ENCODE measurements around the gene RAVER1. TPM values are rescaled to one million over a fixed set of nuclear protein-coding genes. Genes with fewer than 3 reads are reported as not detected.
A peak's percentile ranks its signal among the peaks of the same experiment; 100 is the strongest.

Gene RAVER1
- total and polyA plus RNA-seq, 9 of the 15 experiments (the other 6 are each of a cell fraction or from before 2014, with no cell fraction given): 0.06 to 113 (median 7.0) TPM

- TF ChIP-seq, protein P1, sequence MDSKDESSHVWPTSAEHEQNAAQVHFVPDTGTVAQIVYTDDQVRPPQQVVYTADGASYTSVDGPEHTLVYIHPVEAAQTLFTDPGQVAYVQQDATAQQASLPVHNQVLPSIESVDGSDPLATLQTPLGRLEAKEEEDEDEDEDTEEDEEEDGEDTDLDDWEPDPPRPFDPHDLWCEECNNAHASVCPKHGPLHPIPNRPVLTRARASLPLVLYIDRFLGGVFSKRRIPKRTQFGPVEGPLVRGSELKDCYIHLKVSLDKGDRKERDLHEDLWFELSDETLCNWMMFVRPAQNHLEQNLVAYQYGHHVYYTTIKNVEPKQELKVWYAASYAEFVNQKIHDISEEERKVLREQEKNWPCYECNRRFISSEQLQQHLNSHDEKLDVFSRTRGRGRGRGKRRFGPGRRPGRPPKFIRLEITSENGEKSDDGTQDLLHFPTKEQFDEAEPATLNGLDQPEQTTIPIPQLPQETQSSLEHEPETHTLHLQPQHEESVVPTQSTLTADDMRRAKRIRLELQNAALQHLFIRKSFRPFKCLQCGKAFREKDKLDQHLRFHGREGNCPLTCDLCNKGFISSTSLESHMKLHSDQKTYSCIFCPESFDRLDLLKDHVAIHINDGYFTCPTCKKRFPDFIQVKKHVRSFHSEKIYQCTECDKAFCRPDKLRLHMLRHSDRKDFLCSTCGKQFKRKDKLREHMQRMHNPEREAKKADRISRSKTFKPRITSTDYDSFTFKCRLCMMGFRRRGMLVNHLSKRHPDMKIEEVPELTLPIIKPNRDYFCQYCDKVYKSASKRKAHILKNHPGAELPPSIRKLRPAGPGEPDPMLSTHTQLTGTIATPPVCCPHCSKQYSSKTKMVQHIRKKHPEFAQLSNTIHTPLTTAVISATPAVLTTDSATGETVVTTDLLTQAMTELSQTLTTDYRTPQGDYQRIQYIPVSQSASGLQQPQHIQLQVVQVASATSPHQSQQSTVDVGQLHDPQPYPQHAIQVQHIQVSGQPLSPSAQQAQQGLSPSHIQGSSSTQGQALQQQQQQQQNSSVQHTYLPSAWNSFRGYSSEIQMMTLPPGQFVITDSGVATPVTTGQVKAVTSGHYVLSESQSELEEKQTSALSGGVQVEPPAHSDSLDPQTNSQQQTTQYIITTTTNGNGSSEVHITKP (IDR thresholded peaks at IDR 0.05; ENCODE audit: partially characterized antibody): peak; percentile 81
- TF ChIP-seq CEBPB (tag; IDR thresholded peaks at IDR 0.05) (no peak), HNRNPUL1 (IDR thresholded peaks at IDR 0.05; ENCODE audit: low read length) (no peak), BHLHE40 (IDR thresholded peaks at IDR 0.05; ENCODE audit: low read length) (peak; percentile 61), ZZZ3 (IDR thresholded peaks at IDR 0.05) (no peak), ZNF146 (CRISPR knock-in tag; IDR thresholded peaks at IDR 0.05; ENCODE audit: unreplicated experiment) (no peak), ZNF212 (CRISPR knock-in tag; IDR thresholded peaks at IDR 0.05) (no peak), SMAD4 (CRISPR knock-in tag; conservative IDR thresholded peaks at IDR 0.05) (peak; percentile 75), MTF1 (CRISPR knock-in tag; IDR thresholded peaks at IDR 0.05; ENCODE audit: borderline replicate concordance) (no peak), SAFB (IDR thresholded peaks at IDR 0.05; ENCODE audit: borderline replicate concordance, low read depth, low read length) (no peak), ZNF589 (CRISPR knock-in tag; IDR thresholded peaks at IDR 0.05; ENCODE audit: low read depth) (no peak; the same call in 1 of the 2 replicates)
- TF ChIP-seq, protein P2, sequence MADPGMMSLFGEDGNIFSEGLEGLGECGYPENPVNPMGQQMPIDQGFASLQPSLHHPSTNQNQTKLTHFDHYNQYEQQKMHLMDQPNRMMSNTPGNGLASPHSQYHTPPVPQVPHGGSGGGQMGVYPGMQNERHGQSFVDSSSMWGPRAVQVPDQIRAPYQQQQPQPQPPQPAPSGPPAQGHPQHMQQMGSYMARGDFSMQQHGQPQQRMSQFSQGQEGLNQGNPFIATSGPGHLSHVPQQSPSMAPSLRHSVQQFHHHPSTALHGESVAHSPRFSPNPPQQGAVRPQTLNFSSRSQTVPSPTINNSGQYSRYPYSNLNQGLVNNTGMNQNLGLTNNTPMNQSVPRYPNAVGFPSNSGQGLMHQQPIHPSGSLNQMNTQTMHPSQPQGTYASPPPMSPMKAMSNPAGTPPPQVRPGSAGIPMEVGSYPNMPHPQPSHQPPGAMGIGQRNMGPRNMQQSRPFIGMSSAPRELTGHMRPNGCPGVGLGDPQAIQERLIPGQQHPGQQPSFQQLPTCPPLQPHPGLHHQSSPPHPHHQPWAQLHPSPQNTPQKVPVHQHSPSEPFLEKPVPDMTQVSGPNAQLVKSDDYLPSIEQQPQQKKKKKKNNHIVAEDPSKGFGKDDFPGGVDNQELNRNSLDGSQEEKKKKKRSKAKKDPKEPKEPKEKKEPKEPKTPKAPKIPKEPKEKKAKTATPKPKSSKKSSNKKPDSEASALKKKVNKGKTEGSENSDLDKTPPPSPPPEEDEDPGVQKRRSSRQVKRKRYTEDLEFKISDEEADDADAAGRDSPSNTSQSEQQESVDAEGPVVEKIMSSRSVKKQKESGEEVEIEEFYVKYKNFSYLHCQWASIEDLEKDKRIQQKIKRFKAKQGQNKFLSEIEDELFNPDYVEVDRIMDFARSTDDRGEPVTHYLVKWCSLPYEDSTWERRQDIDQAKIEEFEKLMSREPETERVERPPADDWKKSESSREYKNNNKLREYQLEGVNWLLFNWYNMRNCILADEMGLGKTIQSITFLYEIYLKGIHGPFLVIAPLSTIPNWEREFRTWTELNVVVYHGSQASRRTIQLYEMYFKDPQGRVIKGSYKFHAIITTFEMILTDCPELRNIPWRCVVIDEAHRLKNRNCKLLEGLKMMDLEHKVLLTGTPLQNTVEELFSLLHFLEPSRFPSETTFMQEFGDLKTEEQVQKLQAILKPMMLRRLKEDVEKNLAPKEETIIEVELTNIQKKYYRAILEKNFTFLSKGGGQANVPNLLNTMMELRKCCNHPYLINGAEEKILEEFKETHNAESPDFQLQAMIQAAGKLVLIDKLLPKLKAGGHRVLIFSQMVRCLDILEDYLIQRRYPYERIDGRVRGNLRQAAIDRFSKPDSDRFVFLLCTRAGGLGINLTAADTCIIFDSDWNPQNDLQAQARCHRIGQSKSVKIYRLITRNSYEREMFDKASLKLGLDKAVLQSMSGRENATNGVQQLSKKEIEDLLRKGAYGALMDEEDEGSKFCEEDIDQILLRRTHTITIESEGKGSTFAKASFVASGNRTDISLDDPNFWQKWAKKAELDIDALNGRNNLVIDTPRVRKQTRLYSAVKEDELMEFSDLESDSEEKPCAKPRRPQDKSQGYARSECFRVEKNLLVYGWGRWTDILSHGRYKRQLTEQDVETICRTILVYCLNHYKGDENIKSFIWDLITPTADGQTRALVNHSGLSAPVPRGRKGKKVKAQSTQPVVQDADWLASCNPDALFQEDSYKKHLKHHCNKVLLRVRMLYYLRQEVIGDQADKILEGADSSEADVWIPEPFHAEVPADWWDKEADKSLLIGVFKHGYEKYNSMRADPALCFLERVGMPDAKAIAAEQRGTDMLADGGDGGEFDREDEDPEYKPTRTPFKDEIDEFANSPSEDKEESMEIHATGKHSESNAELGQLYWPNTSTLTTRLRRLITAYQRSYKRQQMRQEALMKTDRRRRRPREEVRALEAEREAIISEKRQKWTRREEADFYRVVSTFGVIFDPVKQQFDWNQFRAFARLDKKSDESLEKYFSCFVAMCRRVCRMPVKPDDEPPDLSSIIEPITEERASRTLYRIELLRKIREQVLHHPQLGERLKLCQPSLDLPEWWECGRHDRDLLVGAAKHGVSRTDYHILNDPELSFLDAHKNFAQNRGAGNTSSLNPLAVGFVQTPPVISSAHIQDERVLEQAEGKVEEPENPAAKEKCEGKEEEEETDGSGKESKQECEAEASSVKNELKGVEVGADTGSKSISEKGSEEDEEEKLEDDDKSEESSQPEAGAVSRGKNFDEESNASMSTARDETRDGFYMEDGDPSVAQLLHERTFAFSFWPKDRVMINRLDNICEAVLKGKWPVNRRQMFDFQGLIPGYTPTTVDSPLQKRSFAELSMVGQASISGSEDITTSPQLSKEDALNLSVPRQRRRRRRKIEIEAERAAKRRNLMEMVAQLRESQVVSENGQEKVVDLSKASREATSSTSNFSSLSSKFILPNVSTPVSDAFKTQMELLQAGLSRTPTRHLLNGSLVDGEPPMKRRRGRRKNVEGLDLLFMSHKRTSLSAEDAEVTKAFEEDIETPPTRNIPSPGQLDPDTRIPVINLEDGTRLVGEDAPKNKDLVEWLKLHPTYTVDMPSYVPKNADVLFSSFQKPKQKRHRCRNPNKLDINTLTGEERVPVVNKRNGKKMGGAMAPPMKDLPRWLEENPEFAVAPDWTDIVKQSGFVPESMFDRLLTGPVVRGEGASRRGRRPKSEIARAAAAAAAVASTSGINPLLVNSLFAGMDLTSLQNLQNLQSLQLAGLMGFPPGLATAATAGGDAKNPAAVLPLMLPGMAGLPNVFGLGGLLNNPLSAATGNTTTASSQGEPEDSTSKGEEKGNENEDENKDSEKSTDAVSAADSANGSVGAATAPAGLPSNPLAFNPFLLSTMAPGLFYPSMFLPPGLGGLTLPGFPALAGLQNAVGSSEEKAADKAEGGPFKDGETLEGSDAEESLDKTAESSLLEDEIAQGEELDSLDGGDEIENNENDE (IDR thresholded peaks at IDR 0.05; ENCODE audit: low read depth, low read length): no peak
Observed at GRCh38 chr19:10299545-10300458, 33.5 kb downstream of the RAVER1 start (continued).

Data from K562 (cell line).